Upper lobe of left lung (tissue), 6 donors: ENCODE measurements around the gene RNPEPL1. TPM values are rescaled to one million over a fixed set of nuclear protein-coding genes. Genes with fewer than 3 reads are reported as not detected.
"Not testable (repeated sequence)": the region's sequence is repeated elsewhere in the genome, so short reads cannot be mapped to it uniquely, and the experiment has no call there.

Experiments
- ATAC-seq, 2 donors: fragments of 200-7000 bp; cut with Tn5 transposase; one replicate each; pipeline ENCODE4 v1.9.1; 2022; ENCODE audit warnings: mild to moderate bottlenecking in 2 of 2, moderate library complexity in 2 of 2; ENCODE audit not compliant: low FRiP score in 2 of 2
- DNase-seq, 2 donors: peaks; one replicate each; pipeline ENCODE4 v3.0.0-alpha.2; 2019 to 2020
- H3K27ac ChIP-seq, 4 donors: fragments of 200-600 bp; sonication (generic); one replicate each; pipeline ENCODE4 v1.5.1; 2016 to 2019
- H3K27me3 ChIP-seq, 4 donors: fragments of 200-600 bp; sonication (generic); one replicate each; pipeline ENCODE4 v1.5.1; 2017 to 2019
- H3K36me3 ChIP-seq, 4 donors: fragments of 200-600 bp; sonication (generic); one replicate each; pipeline ENCODE4 v1.5.1; 2016 to 2019
- H3K4me1 ChIP-seq, 4 donors: fragments of 200-600 bp; sonication (generic); one replicate each; pipeline ENCODE4 v1.5.1; 2018 to 2019
- H3K4me3 ChIP-seq, 4 donors: fragments of 200-600 bp; sonication (generic); one replicate each; pipeline ENCODE4 v1.5.1; 2017 to 2019; ENCODE audit warnings: mild to moderate bottlenecking in 2 of 4, moderate library complexity in 1 of 4
- H3K9me3 ChIP-seq, 4 donors: fragments of 200-600 bp; sonication (generic); one replicate each; pipeline ENCODE4 v1.5.1; 2018 to 2019
- EP300 ChIP-seq, 4 donors: sonication (generic); formaldehyde crosslinking; IDR thresholded peaks; one replicate each; pipeline ENCODE4 v1.5.1; 2017; ENCODE audit warnings: antibody characterized with exemption in 4 of 4, control low read depth in 2 of 4
- POLR2A ChIP-seq, 4 donors: fragments of 450-650 bp; IDR thresholded peaks; one replicate each; pipeline ENCODE4 v1.5.1; 2016 to 2017; ENCODE audit warnings: antibody characterized with exemption in 4 of 4, mild to moderate bottlenecking in 2 of 4
- POLR2AphosphoS5 ChIP-seq, 2 donors: sonication (generic); formaldehyde crosslinking; IDR thresholded peaks; one replicate each; pipeline ENCODE4 v1.5.1; 2017; ENCODE audit warnings: antibody characterized with exemption in 2 of 2
- WGBS, 2 donors: methylation state at CpG; one replicate each; pipeline ENCODE4 v1.1.5; 2017 to 2018; 5-methylcytosine and 5-hydroxymethylcytosine counted together
- total RNA-seq, 6 donors: library from RNA; depleted of rRNA in 4 of 6; stranded (reverse); fragments of >200 nt in 4 of 6; gene quantifications; one replicate each; pipeline versions ENCODE4 v1.1.0 to v1.2.1, GENCODE V29; 2016 to 2021
- TF ChIP-seq, protein P1 (sequence below), 6 experiments: fragments of 450-650 bp in 4 of 6; fragments of 200-600 bp in 2 of 6; sonication (generic) in 2 of 6; IDR thresholded peaks; one replicate each; pipeline ENCODE4 v1.5.1; 2016 to 2019; ENCODE audit warnings: antibody characterized with exemption in 6 of 6
- donor health status: DM: no; HTN: no; CAD: no; lungs with moderate emphysema.
- donor health status: DM: no; HTN: yes; CAD: no; lungs with severe emphysema.

Gene RNPEPL1
- total RNA-seq, 6 donors from 2014 or later = 71.0 to 264 (median 123) TPM

DNA sequence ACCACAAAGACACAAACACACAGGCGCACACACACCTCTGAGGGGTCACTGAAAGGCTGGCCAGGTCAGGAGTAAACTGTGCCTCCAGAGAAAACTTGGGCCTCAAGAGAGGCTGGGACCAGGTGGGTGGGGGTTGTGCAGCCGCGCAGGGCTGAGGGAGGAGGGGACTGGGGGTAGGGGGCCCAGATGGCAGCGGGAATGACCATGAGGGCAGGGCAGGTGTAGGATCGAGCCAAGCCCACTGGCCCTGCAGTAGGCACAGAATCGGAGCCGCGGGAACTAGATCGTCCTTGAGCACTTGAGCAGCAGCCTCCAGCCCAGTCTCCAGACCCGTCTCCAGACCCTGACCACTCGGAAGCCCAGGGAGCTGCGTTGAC is 47.3 kb upstream of the RNPEPL1 start:
- DNase-seq (peak in 1 of 2 donors; percentile 37), ATAC-seq (peak in 1 of 2 donors; percentile 5)
- no peak overlapping the region for H3K4me3 ChIP-seq
- peaks cover 0 to 11% (median 4%) of the 10 kb centered on the region in 4 donors for H3K4me1 ChIP-seq
- 92 to 95% methylated on average over 12 of the region's 12 CpGs for WGBS, 2 donors
- no peaks in the 10 kb centered on the region for H3K9me3 ChIP-seq
- peaks cover 0 to 27% (median 11%) of the 10 kb centered on the region in 4 donors for H3K36me3 ChIP-seq
- no peaks in the 10 kb centered on the region for H3K27me3 ChIP-seq
- TF ChIP-seq EP300 (IDR thresholded peaks at IDR 0.05) (no peak), POLR2AphosphoS5 (IDR thresholded peaks at IDR 0.05) (no peak), POLR2A (IDR thresholded peaks at IDR 0.05) (no peak)
- TF ChIP-seq, protein P1, sequence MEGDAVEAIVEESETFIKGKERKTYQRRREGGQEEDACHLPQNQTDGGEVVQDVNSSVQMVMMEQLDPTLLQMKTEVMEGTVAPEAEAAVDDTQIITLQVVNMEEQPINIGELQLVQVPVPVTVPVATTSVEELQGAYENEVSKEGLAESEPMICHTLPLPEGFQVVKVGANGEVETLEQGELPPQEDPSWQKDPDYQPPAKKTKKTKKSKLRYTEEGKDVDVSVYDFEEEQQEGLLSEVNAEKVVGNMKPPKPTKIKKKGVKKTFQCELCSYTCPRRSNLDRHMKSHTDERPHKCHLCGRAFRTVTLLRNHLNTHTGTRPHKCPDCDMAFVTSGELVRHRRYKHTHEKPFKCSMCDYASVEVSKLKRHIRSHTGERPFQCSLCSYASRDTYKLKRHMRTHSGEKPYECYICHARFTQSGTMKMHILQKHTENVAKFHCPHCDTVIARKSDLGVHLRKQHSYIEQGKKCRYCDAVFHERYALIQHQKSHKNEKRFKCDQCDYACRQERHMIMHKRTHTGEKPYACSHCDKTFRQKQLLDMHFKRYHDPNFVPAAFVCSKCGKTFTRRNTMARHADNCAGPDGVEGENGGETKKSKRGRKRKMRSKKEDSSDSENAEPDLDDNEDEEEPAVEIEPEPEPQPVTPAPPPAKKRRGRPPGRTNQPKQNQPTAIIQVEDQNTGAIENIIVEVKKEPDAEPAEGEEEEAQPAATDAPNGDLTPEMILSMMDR (IDR thresholded peaks at IDR 0.05) = no peak
- H3K27ac ChIP-seq = no peak overlapping the region

DNA sequence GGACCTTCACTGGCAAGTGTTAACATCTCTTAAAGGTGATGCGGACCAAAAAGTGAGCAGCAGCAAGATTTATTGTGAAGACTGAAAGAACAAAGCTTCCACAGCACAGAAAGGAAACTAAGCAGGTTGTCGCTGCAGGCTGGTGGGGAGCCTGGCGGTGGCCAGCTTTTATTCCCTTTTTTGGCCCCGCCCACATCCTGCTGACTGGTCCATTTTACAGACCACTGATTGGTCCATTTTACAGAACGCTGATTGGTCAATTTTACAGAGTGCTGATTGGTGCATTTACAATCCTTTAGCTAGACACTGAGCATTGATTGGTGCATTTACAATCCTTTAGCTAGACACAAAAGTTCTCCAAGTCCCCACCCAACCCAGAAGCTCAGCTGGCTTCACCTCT is 46.4 kb upstream of the RNPEPL1 start:
- Histone ChIP-seq H3K36me3 (peaks cover 0 to 31% (median 11%) of the 10 kb centered on the region in 4 donors), H3K4me1 (peaks cover 0 to 11% (median 4%) of the 10 kb centered on the region in 4 donors)
- H3K4me3 ChIP-seq, DNase-seq, H3K9me3 ChIP-seq, H3K27ac ChIP-seq, ATAC-seq, H3K27me3 ChIP-seq: not testable (repeated sequence)
- WGBS, 2 donors = 94 to 98% methylated on average over 5 of the region's 5 CpGs

DNA sequence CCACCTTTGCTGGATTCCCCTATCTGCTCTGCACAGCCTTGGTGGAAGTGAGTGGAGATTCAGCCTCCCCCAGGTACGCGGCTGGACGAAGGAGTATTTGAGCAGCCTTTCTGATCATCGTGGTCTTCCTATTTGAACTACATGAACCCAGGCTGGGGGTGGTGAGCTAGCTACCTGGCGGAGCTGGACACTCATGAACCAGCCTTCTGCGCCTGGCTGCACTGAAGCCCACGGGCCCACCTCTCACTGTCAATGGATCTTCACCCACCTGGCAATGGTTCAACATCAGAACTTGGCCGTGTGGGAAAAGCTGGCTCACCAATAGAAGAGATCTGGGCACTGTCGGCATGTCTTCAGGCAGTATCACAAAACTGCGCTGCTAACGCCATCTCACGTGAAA is 45.9 kb upstream of the RNPEPL1 start:
- Histone ChIP-seq H3K9me3 (no peaks in the 10 kb centered on the region), H3K36me3 (peaks cover 0 to 31% (median 11%) of the 10 kb centered on the region in 4 donors), H3K4me3 (no peak overlapping the region), H3K27me3 (no peaks in the 10 kb centered on the region), H3K27ac (no peak overlapping the region), H3K4me1 (peaks cover 0 to 11% (median 4%) of the 10 kb centered on the region in 4 donors)
- 95 to 97% methylated on average over 8 to 12 of the region's 12 CpGs for WGBS, 2 donors
- TF ChIP-seq POLR2AphosphoS5 (IDR thresholded peaks at IDR 0.05) (no peak), EP300 (IDR thresholded peaks at IDR 0.05) (no peak), POLR2A (IDR thresholded peaks at IDR 0.05) (no peak)
- TF ChIP-seq, protein P1 (IDR thresholded peaks at IDR 0.05) = no peak
- ATAC-seq (no peak), DNase-seq (no peak)

DNA sequence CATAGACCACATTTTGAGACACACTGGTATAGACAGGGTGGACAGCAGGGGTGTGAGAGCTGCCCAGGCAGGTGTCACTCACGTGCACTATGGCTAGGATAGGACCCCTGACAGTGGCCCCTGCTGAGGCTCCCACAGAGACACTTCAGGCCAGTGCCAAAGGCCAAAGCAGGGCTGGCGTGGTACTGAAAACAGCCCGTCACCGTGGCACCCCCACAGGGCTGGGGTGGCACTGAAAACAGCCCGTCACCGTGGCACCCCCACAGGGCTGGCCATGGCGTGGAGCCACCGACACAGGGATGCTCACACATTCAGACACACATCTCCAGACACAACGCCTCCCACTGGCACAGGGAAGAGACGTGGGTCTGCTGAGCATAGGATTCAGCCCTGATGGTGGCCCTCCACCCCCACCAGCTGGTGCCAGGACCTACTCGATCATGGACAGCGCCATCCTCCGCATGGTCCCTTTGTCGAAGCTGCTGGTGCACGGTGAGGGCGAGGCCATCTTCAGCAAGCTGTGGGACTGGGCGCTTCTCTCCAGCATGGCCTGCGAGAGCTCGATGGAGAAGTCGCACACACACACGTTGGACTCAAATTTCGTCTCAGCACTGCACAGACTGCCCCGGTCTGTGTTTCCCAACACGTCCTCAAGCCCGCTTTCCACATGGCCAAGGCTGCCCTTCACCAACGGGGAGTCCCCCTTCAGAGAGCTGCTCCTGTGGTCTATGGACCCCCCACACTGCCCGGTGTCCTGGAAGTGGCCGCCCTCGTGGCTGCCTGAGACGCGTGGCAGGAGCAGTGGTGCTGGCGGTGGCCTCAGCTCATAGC is 44.6 kb upstream of the RNPEPL1 start:
- H3K36me3 ChIP-seq = peaks cover 0 to 32% (median 12%) of the 10 kb centered on the region in 4 donors
- TF ChIP-seq EP300 (IDR thresholded peaks at IDR 0.05) (no peak), POLR2AphosphoS5 (IDR thresholded peaks at IDR 0.05) (no peak), POLR2A (IDR thresholded peaks at IDR 0.05) (no peak)
- TF ChIP-seq, protein P1 (IDR thresholded peaks at IDR 0.05) = no peak
- no peak overlapping the region for H3K4me3 ChIP-seq
- H3K9me3 ChIP-seq = no peaks in the 10 kb centered on the region
- 95 to 98% methylated on average over 19 to 32 of the region's 32 CpGs for WGBS, 2 donors
- H3K4me1 ChIP-seq = peaks cover 0 to 11% (median 4%) of the 10 kb centered on the region in 4 donors
- DNase-seq (peak in 1 of 2 donors; percentile 69), ATAC-seq (no peak)
- H3K27ac ChIP-seq = no peak overlapping the region
- H3K27me3 ChIP-seq = no peaks in the 10 kb centered on the region

DNA sequence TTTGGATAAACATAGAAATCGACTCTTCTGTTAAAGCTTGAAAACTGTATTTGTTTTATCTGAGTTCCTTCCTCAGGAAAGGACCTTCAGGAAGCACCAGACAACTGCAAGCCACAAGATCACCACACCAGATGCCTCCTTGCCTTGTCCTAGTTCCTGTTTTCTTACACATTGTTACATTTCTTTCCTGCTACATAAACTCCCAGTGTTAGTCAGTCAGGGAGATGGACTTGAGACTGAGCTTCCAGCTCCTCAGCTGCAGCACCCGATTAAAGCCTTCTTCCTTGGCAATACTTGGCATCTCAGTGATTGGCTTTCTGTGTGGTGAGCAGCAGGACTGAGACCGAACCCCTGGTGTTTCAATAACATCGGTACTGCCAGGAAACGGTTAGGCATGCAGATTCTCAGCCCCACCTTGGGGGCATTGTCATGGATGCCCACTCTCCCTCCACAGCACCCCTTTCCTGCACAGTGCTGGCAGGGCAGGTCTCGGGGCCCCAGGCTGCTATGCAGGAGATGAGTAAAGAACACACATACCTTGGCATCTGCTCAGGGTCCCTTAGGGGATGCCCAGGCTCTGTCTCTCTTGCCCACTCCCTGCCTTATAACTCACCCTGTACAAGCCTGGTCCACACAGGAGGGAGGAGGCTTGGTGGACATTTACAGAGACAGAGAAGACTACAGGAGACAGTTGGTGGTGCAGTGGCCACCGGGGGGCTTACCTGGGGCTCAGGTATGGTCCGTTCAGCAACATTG is 43.1 kb upstream of the RNPEPL1 start:
- H3K27ac ChIP-seq = no peak overlapping the region
- ATAC-seq (no peak), DNase-seq (no peak)
- H3K27me3 ChIP-seq = no peaks in the 10 kb centered on the region
- 89 to 94% methylated on average over 6 to 8 of the region's 8 CpGs for WGBS, 2 donors
- peaks cover 0 to 38% (median 15%) of the 10 kb centered on the region in 4 donors for H3K36me3 ChIP-seq
- TF ChIP-seq POLR2A (IDR thresholded peaks at IDR 0.05) (no peak), POLR2AphosphoS5 (IDR thresholded peaks at IDR 0.05) (no peak), EP300 (IDR thresholded peaks at IDR 0.05) (no peak)
- TF ChIP-seq, protein P1 (IDR thresholded peaks at IDR 0.05) = no peak
- H3K9me3 ChIP-seq = no peaks in the 10 kb centered on the region
- peaks cover 0 to 6% (median 3%) of the 10 kb centered on the region in 4 donors for H3K4me1 ChIP-seq
- no peak overlapping the region for H3K4me3 ChIP-seq
